OCI-LY1 (cell line): Measurements from ENCODE around the gene C2CD3.
"Not testable (repeated sequence)": the region's sequence is repeated elsewhere in the genome, so short reads cannot be mapped to it uniquely, and the experiment has no call there.

Experiments
- H2AFZ ChIP-seq: fragments of 200-600 bp; sonication (generic), shearing (Covaris generic); 2 replicates; pipeline ENCODE4 v1.6.0; 2014; ENCODE audit warnings: antibody characterized with exemption, mild to moderate bottlenecking, low read length
- H3F3A ChIP-seq: fragments of 200-600 bp; sonication (generic), shearing (Covaris generic); 2 replicates; pipeline ENCODE4 v1.6.0; 2014; ENCODE audit warnings: mild to moderate bottlenecking, antibody characterized with exemption, low read length, moderate library complexity; ENCODE audit not compliant: insufficient read depth
- H3K27ac ChIP-seq: fragments of 200-600 bp; sonication (generic); 2 replicates; pipeline ENCODE4 v1.5.1; 2014; ENCODE audit warnings: low read length, mixed run types, mild to moderate bottlenecking, low read depth; ENCODE audit not compliant: poor library complexity, severe bottlenecking
- H3K27me3 ChIP-seq: fragments of 200-600 bp; sonication (generic); 2 replicates; pipeline ENCODE4 v1.6.0; 2014; ENCODE audit warnings: antibody characterized with exemption, mild to moderate bottlenecking, low read length, moderate library complexity; ENCODE audit not compliant: insufficient read depth
- H3K36me3 ChIP-seq: fragments of 200-600 bp; sonication (generic); 2 replicates; pipeline ENCODE4 v1.6.1; 2014; ENCODE audit warnings: mild to moderate bottlenecking, antibody characterized with exemption, low read length, moderate library complexity, mixed read lengths; ENCODE audit not compliant: insufficient read depth
- H3K4me1 ChIP-seq: fragments of 200-600 bp; sonication (generic); 2 replicates; pipeline ENCODE4 v1.5.1; 2014; ENCODE audit warnings: mild to moderate bottlenecking, low read length, moderate library complexity; ENCODE audit not compliant: insufficient read depth, severe bottlenecking
- H3K4me2 ChIP-seq: fragments of 200-600 bp; sonication (generic), shearing (Covaris generic); 2 replicates; pipeline ENCODE4 v1.6.1; 2014; ENCODE audit warnings: low read length
- H3K4me3 ChIP-seq: fragments of 200-600 bp; sonication (generic); 2 replicates; pipeline ENCODE4 v1.5.1; 2014; ENCODE audit warnings: low read length, low read depth, mild to moderate bottlenecking, mixed read lengths; ENCODE audit not compliant: poor library complexity, severe bottlenecking
- H3K79me2 ChIP-seq: fragments of 200-600 bp; shearing (Covaris generic); 2 replicates; pipeline ENCODE4 v1.6.1; 2016; ENCODE audit warnings: mixed run types, low read length, mixed read lengths; ENCODE audit not compliant: insufficient read depth
- H3K9ac ChIP-seq: fragments of 200-600 bp; sonication (generic), shearing (Covaris generic); 2 replicates; pipeline ENCODE4 v1.6.1; 2014; ENCODE audit warnings: mild to moderate bottlenecking, low read length, mixed read lengths
- H3K9me2 ChIP-seq: fragments of 200-600 bp; sonication (generic), shearing (Covaris generic); 2 replicates; pipeline ENCODE4 v1.6.1; 2014; ENCODE audit warnings: low read depth, mild to moderate bottlenecking, low read length, mixed read lengths
- H3K9me3 ChIP-seq: fragments of 200-600 bp; shearing (Covaris generic); 2 replicates; pipeline ENCODE4 v1.6.1; 2014; ENCODE audit warnings: low read length, mixed read lengths
- H4K20me1 ChIP-seq: fragments of 200-600 bp; sonication (generic), shearing (Covaris generic); 2 replicates; pipeline ENCODE4 v1.6.0; 2016; ENCODE audit warnings: mild to moderate bottlenecking, low read length; ENCODE audit not compliant: insufficient read depth
- CTCF ChIP-seq: fragments of 200-600 bp; sonication (generic), shearing (Covaris generic); IDR thresholded peaks from 2 replicates; pipeline ENCODE4 v1.5.1; 2017; ENCODE audit warnings: mild to moderate bottlenecking, antibody characterized with exemption, low read length, moderate library complexity, mixed read lengths
- EZH2 ChIP-seq: fragments of 200-600 bp; sonication (generic), shearing (Covaris generic); IDR thresholded peaks from 2 replicates; pipeline ENCODE4 v1.8.0; 2017; ENCODE audit warnings: borderline replicate concordance, mixed run types, mild to moderate bottlenecking, antibody characterized with exemption, low read length, moderate library complexity, mixed read lengths

The C2CD3 gene

GRCh38 chr11:74085542-74085892, 85.3 kb downstream of the C2CD3 start:
- Histone ChIP-seq H3K79me2 (no peaks in the 10 kb centered on the region), H3K4me1 (peaks cover 9% of the 10 kb centered on the region), H3K9me2 (no peaks in the 10 kb centered on the region), H3K4me3 (no peak overlapping the region), H4K20me1 (no peaks in the 10 kb centered on the region), H3K27ac (no peak overlapping the region), H2AFZ (no peak overlapping the region), H3F3A (no peaks in the 10 kb centered on the region), H3K27me3 (no peaks in the 10 kb centered on the region), H3K4me2 (no peak overlapping the region), H3K9ac (no peak overlapping the region), H3K9me3 (no peaks in the 10 kb centered on the region), H3K36me3 (peaks cover 63% of the 10 kb centered on the region)
- TF ChIP-seq EZH2 (no peak), CTCF (no peak)

GRCh38 chr11:74084796-74085541, 85.8 kb downstream of the C2CD3 start:
- Histone ChIP-seq H4K20me1 (no peaks in the 10 kb centered on the region), H3K9me2 (no peaks in the 10 kb centered on the region), H3K9me3 (no peaks in the 10 kb centered on the region), H3K36me3 (peaks cover 61% of the 10 kb centered on the region), H2AFZ (no peak overlapping the region), H3K27me3 (no peaks in the 10 kb centered on the region), H3K4me2 (no peak overlapping the region), H3K4me3 (no peak overlapping the region), H3K79me2 (no peaks in the 10 kb centered on the region), H3K27ac (no peak overlapping the region), H3K4me1 (peaks cover 9% of the 10 kb centered on the region), H3F3A (no peaks in the 10 kb centered on the region), H3K9ac (no peak overlapping the region)
- no peak for TF ChIP-seq CTCF
- TF ChIP-seq EZH2 = no peak

- H3K9ac ChIP-seq, H3F3A ChIP-seq, H3K27me3 ChIP-seq, H3K9me3 ChIP-seq, H3K27ac ChIP-seq, H3K9me2 ChIP-seq, H3K4me3 ChIP-seq, H3K79me2 ChIP-seq, H3K4me1 ChIP-seq, H4K20me1 ChIP-seq, H3K4me2 ChIP-seq, H2AFZ ChIP-seq: not testable (repeated sequence)
- peaks cover 51% of the 10 kb centered on the region for H3K36me3 ChIP-seq
Measured at GRCh38 chr11:74083927-74084326, 86.9 kb downstream of the C2CD3 start.

- no peaks in the 10 kb centered on the region for H4K20me1 ChIP-seq
- H3K4me1 ChIP-seq = peaks cover 6% of the 10 kb centered on the region
- H3K36me3 ChIP-seq = peaks cover 54% of the 10 kb centered on the region
Measured at GRCh38 chr11:74081428-74081827, 89.4 kb downstream of the C2CD3 start.

More at GRCh38 chr11:74081428-74081827, 89.4 kb downstream of the C2CD3 start:
- no peaks in the 10 kb centered on the region for H3K79me2 ChIP-seq
- no peak overlapping the region for H3K4me2 ChIP-seq
- H3K4me3 ChIP-seq = no peak overlapping the region
- no peaks in the 10 kb centered on the region for H3F3A ChIP-seq
- no peaks in the 10 kb centered on the region for H3K9me3 ChIP-seq
- no peak for TF ChIP-seq EZH2
- H2AFZ ChIP-seq = no peak overlapping the region
- no peaks in the 10 kb centered on the region for H3K9me2 ChIP-seq
- no peaks in the 10 kb centered on the region for H3K27me3 ChIP-seq
- no peak overlapping the region for H3K9ac ChIP-seq
- no peak overlapping the region for H3K27ac ChIP-seq
